ENCODE data around the gene IMMP2L. TPM values are rescaled to one million over a fixed set of nuclear protein-coding genes. Genes with fewer than 3 reads are reported as not detected.
"Not testable (repeated sequence)": the region's sequence is repeated elsewhere in the genome, so short reads cannot be mapped to it uniquely, and the experiment has no call there.

The IMMP2L gene
- polyA plus RNA-seq, 1 of the 3 experiments (the other 2 are of a cell fraction): 10.7 TPM

- Histone ChIP-seq H3K9ac (no peak overlapping the region), H4K20me1 (ENCODE audit: insufficient read depth) (no peaks in the 10 kb centered on the region), H3K4me2 (no peak overlapping the region), H3K27me3 (ENCODE audit: insufficient read depth) (no peaks in the 10 kb centered on the region), H3K4me3 (ENCODE audit: low read depth in 2 of 2, low read length in 1 of 2) (no peak overlapping the region), H3K4me1 (ENCODE audit: control insufficient read depth in 1 of 2, insufficient read depth in 2 of 2, low read depth in 1 of 2, low read length in 1 of 2) (no peaks in the 10 kb centered on the region; a peak in 2 of 4 replicates), H3K27ac (ENCODE audit: low read depth in 2 of 2, low read length in 1 of 2) (no peak overlapping the region), H3F3A (replicated peaks; ENCODE audit: insufficient read depth) (peaks cover 6% of the 10 kb centered on the region), H3K9me3 (no peaks in the 10 kb centered on the region), H3K79me2 (ENCODE audit: insufficient read depth) (no peaks in the 10 kb centered on the region), H3K36me3 (replicated peaks in 1 of 2; ENCODE audit: control insufficient read depth in 1 of 2, insufficient read depth in 2 of 2, low read length in 1 of 2) (no peaks in the 10 kb centered on the region), H3K9me2 (no peaks in the 10 kb centered on the region), H2AFZ (ENCODE audit: low read depth) (no peak overlapping the region)
- ChIA-PET POLR2A (no interaction called here), CTCF (interaction anchor here (0.6 kb wide), 1 partner anchor 9 kb away, joined by 3 read pairs; no protein-coding TSS in a partner anchor)
- no peak for DNase-seq
- 83% methylated on average over 3 of the region's 3 CpGs for WGBS (ENCODE audit: low lambda C conversion rate)
- TF ChIP-seq, protein P1, sequence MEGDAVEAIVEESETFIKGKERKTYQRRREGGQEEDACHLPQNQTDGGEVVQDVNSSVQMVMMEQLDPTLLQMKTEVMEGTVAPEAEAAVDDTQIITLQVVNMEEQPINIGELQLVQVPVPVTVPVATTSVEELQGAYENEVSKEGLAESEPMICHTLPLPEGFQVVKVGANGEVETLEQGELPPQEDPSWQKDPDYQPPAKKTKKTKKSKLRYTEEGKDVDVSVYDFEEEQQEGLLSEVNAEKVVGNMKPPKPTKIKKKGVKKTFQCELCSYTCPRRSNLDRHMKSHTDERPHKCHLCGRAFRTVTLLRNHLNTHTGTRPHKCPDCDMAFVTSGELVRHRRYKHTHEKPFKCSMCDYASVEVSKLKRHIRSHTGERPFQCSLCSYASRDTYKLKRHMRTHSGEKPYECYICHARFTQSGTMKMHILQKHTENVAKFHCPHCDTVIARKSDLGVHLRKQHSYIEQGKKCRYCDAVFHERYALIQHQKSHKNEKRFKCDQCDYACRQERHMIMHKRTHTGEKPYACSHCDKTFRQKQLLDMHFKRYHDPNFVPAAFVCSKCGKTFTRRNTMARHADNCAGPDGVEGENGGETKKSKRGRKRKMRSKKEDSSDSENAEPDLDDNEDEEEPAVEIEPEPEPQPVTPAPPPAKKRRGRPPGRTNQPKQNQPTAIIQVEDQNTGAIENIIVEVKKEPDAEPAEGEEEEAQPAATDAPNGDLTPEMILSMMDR (IDR thresholded peaks at IDR 0.05): no peak
- 0 out of 2 replicates have a peak, but pooled peaks have one; percentile 2 for TF ChIP-seq JUND (IDR thresholded peaks at IDR 0.05)
Observed at GRCh38 chr7:111074071-111074747, 488.1 kb downstream of the IMMP2L start.

DNA sequence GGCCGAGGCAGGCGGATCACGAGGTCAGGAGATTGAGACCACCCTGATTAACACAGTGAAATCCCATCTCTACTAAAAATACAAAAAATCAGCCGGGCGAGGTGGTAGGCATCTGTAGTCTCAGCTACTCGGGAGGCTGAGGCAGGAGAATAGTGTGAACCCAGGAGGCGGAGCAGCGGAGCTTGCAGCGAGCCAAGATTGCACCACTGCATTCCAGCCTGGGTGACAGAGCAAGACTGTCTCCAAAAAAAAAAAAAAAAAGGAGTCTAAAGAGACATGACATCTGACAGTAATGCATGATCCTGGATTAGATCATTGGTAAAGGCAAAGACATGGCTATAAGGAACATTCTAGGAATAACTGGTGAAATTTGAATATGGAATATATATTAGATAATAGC is 489.6 kb downstream of the IMMP2L start:
- CTCF ChIA-PET; H3K9me3 ChIP-seq; H3K79me2 ChIP-seq (ENCODE audit: insufficient read depth); H3K27ac ChIP-seq (ENCODE audit: low read depth in 2 of 2, low read length in 1 of 2); POLR2A ChIA-PET; H3K4me2 ChIP-seq; H4K20me1 ChIP-seq (ENCODE audit: insufficient read depth); H3K9ac ChIP-seq; H3F3A ChIP-seq (replicated peaks; ENCODE audit: insufficient read depth); H3K4me3 ChIP-seq (ENCODE audit: low read depth in 2 of 2, low read length in 1 of 2); H3K4me1 ChIP-seq (ENCODE audit: control insufficient read depth in 1 of 2, insufficient read depth in 2 of 2, low read depth in 1 of 2, low read length in 1 of 2); DNase-seq; H3K36me3 ChIP-seq (replicated peaks in 1 of 2; ENCODE audit: control insufficient read depth in 1 of 2, insufficient read depth in 2 of 2, low read length in 1 of 2); H2AFZ ChIP-seq (ENCODE audit: low read depth); H3K9me2 ChIP-seq; H3K27me3 ChIP-seq (ENCODE audit: insufficient read depth): not testable (repeated sequence)
- WGBS (ENCODE audit: low lambda C conversion rate): 94% methylated on average over 9 of the region's 9 CpGs

DNA sequence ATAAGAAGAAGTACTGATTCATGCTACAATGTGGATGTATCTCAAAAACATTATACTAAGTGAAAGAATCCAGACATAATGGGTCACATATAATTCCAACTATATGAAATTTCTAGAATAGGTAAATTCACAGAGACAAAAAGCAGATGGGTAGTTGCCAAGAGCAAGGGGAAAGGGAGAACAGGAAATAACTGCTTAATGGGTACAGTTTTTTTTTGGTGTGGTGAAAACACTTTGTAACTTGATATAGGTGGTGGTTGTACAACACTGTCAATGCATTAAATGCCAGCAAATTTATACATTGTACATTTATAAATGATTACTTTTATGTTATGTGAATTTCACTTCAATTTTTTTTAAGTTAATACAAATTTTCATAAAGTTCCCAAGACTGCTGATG is 490.7 kb downstream of the IMMP2L start:
- no peak for DNase-seq
- ChIA-PET CTCF (interaction anchor here (0.9 kb wide), 1 partner anchor 11 kb away, joined by 3 read pairs; no protein-coding TSS in a partner anchor), POLR2A (no interaction called here)
- peaks cover under 1% of the 10 kb centered on the region for H3F3A ChIP-seq (replicated peaks; ENCODE audit: insufficient read depth)
- no peak overlapping the region for H3K9ac ChIP-seq
- H3K9me3 ChIP-seq: no peaks in the 10 kb centered on the region
- no peaks in the 10 kb centered on the region for H3K9me2 ChIP-seq
- H3K79me2 ChIP-seq (ENCODE audit: insufficient read depth): no peaks in the 10 kb centered on the region
- H3K27ac ChIP-seq (ENCODE audit: low read depth in 2 of 2, low read length in 1 of 2): no peak overlapping the region
- no peaks in the 10 kb centered on the region for H3K27me3 ChIP-seq (ENCODE audit: insufficient read depth)
- no peaks in the 10 kb centered on the region; a peak in 2 of 4 replicates for H3K4me1 ChIP-seq (ENCODE audit: control insufficient read depth in 1 of 2, insufficient read depth in 2 of 2, low read depth in 1 of 2, low read length in 1 of 2)
- no peak for TF ChIP-seq USF2 (IDR thresholded peaks at IDR 0.05; ENCODE audit: borderline replicate concordance, low read depth, low read length)
- TF ChIP-seq MXI1 (IDR thresholded peaks at IDR 0.05; ENCODE audit: low read depth, low read length): no peak
- TF ChIP-seq POLR2AphosphoS5 (IDR thresholded peaks at IDR 0.05; ENCODE audit: low read depth, low read length): no peak
- TF ChIP-seq EZH2phosphoT487 (IDR thresholded peaks at IDR 0.05; ENCODE audit: borderline replicate concordance, low read depth): no peak
- no peak for TF ChIP-seq CHD2 (IDR thresholded peaks at IDR 0.05; ENCODE audit: low read length, partially characterized antibody)
- TF ChIP-seq RAD21 (IDR thresholded peaks at IDR 0.05; ENCODE audit: low read length): no peak
- no peak for TF ChIP-seq RXRA (IDR thresholded peaks at IDR 0.05; ENCODE audit: borderline replicate concordance, low read depth)
- TF ChIP-seq TAF1 (IDR thresholded peaks at IDR 0.05; ENCODE audit: borderline replicate concordance, low read depth, low read length): no peak
- no peak for TF ChIP-seq MEF2A (IDR thresholded peaks at IDR 0.05; ENCODE audit: borderline replicate concordance, low read depth)
- no peak for TF ChIP-seq SIN3A (IDR thresholded peaks at IDR 0.05; ENCODE audit: borderline replicate concordance, low read depth, low read length)
- no peak for TF ChIP-seq FOXM1 (IDR thresholded peaks at IDR 0.05; ENCODE audit: low read depth)
- TF ChIP-seq YY1 (IDR thresholded peaks at IDR 0.05; ENCODE audit: low read depth): no peak
- TF ChIP-seq FOXJ3 (CRISPR knock-in tag; IDR thresholded peaks at IDR 0.05): no peak
- TF ChIP-seq RCOR1 (IDR thresholded peaks at IDR 0.05; ENCODE audit: low read length): no peak
- TF ChIP-seq MAX (IDR thresholded peaks at IDR 0.05; ENCODE audit: low read depth): no peak
- no peak for TF ChIP-seq EP300 (IDR thresholded peaks at IDR 0.05; ENCODE audit: borderline replicate concordance in 1 of 2, low read depth in 1 of 2, low read length in 1 of 2)
- TF ChIP-seq SMC3 (IDR thresholded peaks at IDR 0.05; ENCODE audit: low read depth, low read length): no peak
- no peak for TF ChIP-seq ELF1 (IDR thresholded peaks at IDR 0.05)
- no peaks in the 10 kb centered on the region for H4K20me1 ChIP-seq (ENCODE audit: insufficient read depth)
- H2AFZ ChIP-seq (ENCODE audit: low read depth): no peak overlapping the region
- no peaks in the 10 kb centered on the region for H3K36me3 ChIP-seq (replicated peaks in 1 of 2; ENCODE audit: control insufficient read depth in 1 of 2, insufficient read depth in 2 of 2, low read length in 1 of 2)
- no peak overlapping the region for H3K4me2 ChIP-seq
- H3K4me3 ChIP-seq (ENCODE audit: low read depth in 2 of 2, low read length in 1 of 2): no peak overlapping the region

Measured in SK-N-SH (cell line).